BJ (cell line): ENCODE results near the gene CCNQ. TPM values are rescaled to one million over a fixed set of nuclear protein-coding genes. Genes with fewer than 3 reads are reported as not detected.

Experiments
- CTCF ChIA-PET: fragments of 350-600 bp; formaldehyde crosslinking; extraction: SDS; loops from one replicate; lab custom pipeline; 2021; ENCODE audit warnings: antibody characterized with exemption, inconsistent platforms; lab: Yijun Ruan, JAX
- POLR2A ChIA-PET: fragments of 300-600 bp; sonication (Branson Sonifier 250); formaldehyde crosslinking; extraction: SDS; loops from one replicate; lab custom pipeline; 2021; ENCODE audit warnings: antibody characterized with exemption; lab: Charles Lee
- DNase-seq: peaks from one replicate; pipeline ENCODE4 v3.0.0-alpha.2; 2011; ENCODE audit warnings: low read depth
- H3K27me3 ChIP-seq: 2 replicates; pipeline ENCODE4 v1.6.0; 2011; ENCODE audit warnings: low read length; ENCODE audit not compliant: control insufficient read depth, insufficient read depth
- H3K36me3 ChIP-seq: 2 replicates; pipeline ENCODE4 v1.5.1; 2011; ENCODE audit warnings: low read length; ENCODE audit not compliant: control insufficient read depth, insufficient read depth
- H3K4me3 ChIP-seq: 2 replicates; pipeline ENCODE4 v1.5.1; 2011; ENCODE audit warnings: low read depth, mild to moderate bottlenecking, control low read depth, low read length
- polyA plus RNA-seq: library from polyadenylated mRNA; depleted of rRNA; stranded (reverse); fragments of >200 nt; gene quantifications from 2 replicates; pipeline ENCODE4 v1.2.3, GENCODE V29; 2011
- TF ChIP-seq, protein P1 (sequence below): IDR thresholded peaks from 2 replicates; pipeline ENCODE4 v1.5.1; 2011; ENCODE audit warnings: low read depth, mild to moderate bottlenecking, control low read depth, inconsistent platforms, low read length, moderate library complexity; ENCODE audit not compliant: insufficient read depth

The CCNQ gene
- polyA plus RNA-seq, 1 experiment: 44.0 TPM

DNA sequence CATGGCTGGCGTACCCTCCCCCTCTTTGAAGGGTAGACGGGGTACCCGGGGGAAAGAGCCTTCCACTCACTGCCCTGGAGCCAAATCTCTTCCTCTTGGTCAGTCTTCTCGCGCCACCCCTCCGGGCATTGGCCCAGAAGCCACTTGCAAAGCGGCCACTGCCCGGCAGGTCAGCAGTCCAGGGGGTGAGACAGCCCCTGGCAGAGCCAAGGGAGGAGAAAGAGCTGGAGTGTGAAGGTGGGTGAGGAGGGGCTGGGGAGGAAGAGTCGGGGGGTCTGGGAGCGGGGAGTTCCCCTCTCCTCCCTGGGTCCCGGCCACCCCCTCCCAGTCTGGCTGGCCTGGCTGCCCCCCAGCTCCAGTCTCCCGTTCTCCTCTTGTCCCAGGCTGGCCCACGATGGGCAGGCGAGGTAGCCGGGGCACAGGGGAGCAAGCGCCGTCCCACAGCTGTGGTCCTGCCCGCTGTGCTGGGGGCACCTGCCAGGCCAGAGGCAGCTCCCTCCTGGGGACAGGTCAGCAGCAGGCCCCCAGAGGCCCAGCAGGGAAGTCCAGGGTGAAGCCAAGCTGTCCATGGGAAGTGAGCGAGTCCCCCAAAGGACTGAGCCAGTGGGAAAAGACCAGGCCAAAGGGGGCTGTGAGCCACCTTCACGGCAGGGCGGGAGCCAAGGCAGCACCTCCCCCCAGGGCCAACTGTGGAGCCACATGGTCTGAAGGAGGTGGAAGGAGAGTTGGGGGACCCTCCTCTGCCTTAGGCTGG lies 26.5 kb upstream of the CCNQ start:
- Histone ChIP-seq H3K36me3 (no peaks in the 10 kb centered on the region), H3K4me3 (no peak overlapping the region), H3K27me3 (peaks cover 2% of the 10 kb centered on the region; the same call in 1 of the 2 replicates)
- POLR2A ChIA-PET: no interaction called here
- TF ChIP-seq, protein P1, sequence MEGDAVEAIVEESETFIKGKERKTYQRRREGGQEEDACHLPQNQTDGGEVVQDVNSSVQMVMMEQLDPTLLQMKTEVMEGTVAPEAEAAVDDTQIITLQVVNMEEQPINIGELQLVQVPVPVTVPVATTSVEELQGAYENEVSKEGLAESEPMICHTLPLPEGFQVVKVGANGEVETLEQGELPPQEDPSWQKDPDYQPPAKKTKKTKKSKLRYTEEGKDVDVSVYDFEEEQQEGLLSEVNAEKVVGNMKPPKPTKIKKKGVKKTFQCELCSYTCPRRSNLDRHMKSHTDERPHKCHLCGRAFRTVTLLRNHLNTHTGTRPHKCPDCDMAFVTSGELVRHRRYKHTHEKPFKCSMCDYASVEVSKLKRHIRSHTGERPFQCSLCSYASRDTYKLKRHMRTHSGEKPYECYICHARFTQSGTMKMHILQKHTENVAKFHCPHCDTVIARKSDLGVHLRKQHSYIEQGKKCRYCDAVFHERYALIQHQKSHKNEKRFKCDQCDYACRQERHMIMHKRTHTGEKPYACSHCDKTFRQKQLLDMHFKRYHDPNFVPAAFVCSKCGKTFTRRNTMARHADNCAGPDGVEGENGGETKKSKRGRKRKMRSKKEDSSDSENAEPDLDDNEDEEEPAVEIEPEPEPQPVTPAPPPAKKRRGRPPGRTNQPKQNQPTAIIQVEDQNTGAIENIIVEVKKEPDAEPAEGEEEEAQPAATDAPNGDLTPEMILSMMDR: no peak
- no peak for DNase-seq
- CTCF ChIA-PET: interaction anchor here (0.9 kb wide), 1 partner anchor 16 kb away, joined by 3 read pairs; no protein-coding TSS in a partner anchor

- no peak overlapping the region for H3K4me3 ChIP-seq
- CTCF ChIA-PET: interaction anchor here (0.9 kb wide), 1 partner anchor 15 kb away, joined by 3 read pairs; no protein-coding TSS in a partner anchor
- DNase-seq: no peak
- TF ChIP-seq, protein P1: no peak
- peaks cover 2% of the 10 kb centered on the region; the same call in 1 of the 2 replicates for H3K27me3 ChIP-seq
- POLR2A ChIA-PET: no interaction called here
- no peaks in the 10 kb centered on the region for H3K36me3 ChIP-seq
Observed at GRCh38 chrX:153624196-153625091, 25.5 kb upstream of the CCNQ start.

DNA sequence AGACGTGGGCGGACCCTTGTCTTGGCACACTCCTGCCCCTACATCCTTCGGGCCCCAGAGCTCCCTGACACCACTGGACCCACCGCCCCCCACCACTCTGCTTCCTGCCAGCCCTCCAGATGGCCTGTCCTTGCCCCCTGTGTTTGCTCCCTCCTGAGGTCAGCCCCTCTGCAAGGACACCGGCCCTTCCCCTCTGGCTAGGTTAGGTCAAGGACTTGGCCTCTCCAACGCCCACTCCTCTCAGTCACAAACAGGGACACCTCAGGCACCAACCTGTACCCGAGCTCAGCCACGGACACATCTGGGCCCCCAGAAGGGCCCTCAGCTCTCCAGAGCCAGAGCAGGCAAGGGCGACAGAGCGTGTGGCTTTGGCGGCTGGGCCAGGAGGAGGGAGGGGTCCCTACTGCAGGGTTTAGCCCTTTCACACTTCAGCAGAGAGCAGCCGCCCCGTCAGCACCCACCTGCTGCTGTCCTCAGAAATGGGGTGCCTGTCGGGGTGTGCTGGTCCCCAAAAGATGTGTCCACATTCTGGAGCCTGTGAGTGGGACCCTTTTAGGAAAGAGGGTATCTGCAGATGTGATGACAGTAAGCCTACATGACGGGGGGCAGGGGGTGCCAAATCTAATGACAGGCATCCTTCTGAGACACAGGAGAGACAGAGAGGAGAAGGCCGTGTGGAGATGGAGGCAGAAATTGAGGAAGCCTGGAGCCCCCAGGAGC lies 24.5 kb upstream of the CCNQ start:
- H3K27me3 ChIP-seq: 0 out of 2 replicates have a peak, but pooled peaks cover 2% of the 10 kb centered on the region
- no peak overlapping the region for H3K4me3 ChIP-seq

GRCh38 chrX:153622661-153623309 lies 23.8 kb upstream of the CCNQ start:
- TF ChIP-seq, protein P1: no peak
- Histone ChIP-seq H3K27me3 (0 out of 2 replicates have a peak, but pooled peaks cover 2% of the 10 kb centered on the region), H3K4me3 (no peak overlapping the region), H3K36me3 (no peaks in the 10 kb centered on the region)
- DNase-seq: no peak
- POLR2A ChIA-PET: no interaction called here
- CTCF ChIA-PET: interaction anchor here (1.0 kb wide), 1 partner anchor 9 kb away, joined by 4 read pairs; no protein-coding TSS in a partner anchor

More for the DNA sequence above, 24.5 kb upstream of the CCNQ start:
- POLR2A ChIA-PET: no interaction called here
- H3K36me3 ChIP-seq: no peaks in the 10 kb centered on the region
- TF ChIP-seq, protein P1: no peak
- CTCF ChIA-PET: interaction anchor here (1.0 kb wide), 1 partner anchor 9 kb away, joined by 4 read pairs; no protein-coding TSS in a partner anchor
- DNase-seq: no peak
